DMS53 treated with DMSO at 0.1 percent for 48 hours (cell line): ENCODE data around the gene MTCL1.

Source experiments
- DNase-seq: peaks from one replicate; lab custom pipeline; 2025; ENCODE audit not compliant: unreplicated experiment; lab: John Stamatoyannopoulos, UW

Gene MTCL1

GRCh38 chr18:8705238-8705960, at the start of gene MTCL1:
TSS of gene MTCL1 (plus strand) at chr18:8705556. CDS start at chr18:8705661, 105 bp downstream.
- peak; percentile 71 for DNase-seq

GRCh38 chr18:8656232-8656631, 49.1 kb upstream of the MTCL1 start:
- DNase-seq, result no peak

GRCh38 chr18:8657050-8657820, 48.1 kb upstream of the MTCL1 start:
- no peak for DNase-seq

GRCh38 chr18:8657873-8658470, 47.4 kb upstream of the MTCL1 start:
- no peak for DNase-seq

DNA sequence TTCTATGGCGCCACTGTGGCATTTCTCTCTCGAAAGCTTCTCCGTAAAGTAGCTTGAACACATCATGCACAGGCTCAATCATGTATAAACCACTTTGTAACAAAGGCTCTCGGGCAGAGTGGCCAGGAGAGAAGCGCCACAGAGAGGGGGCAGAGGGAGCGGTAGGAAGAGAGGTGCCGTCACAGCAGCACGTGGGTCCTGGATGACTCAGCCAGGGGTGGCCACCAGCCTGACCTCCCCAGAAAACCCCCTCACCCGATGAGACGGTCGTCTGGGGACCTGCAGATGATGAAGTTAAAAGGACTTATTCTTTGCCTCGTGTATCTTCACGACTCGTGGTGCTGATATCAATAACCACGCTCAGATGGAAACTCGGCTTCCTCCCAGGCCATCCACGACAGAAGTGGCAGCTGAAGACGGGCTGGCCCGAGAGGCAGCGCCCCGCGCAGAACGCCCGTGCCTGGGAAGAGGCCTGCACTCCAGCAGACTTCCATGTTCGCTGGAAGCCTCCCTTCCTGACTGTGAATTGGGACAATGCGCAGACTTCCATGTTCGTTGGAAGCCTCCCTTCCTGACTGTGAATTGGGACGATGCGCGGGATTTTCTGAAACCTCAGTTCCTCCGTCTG, 46.4 kb upstream of the MTCL1 start:
- DNase-seq, result no peak

- DNase-seq, result peak; percentile 48
Observed at GRCh38 chr18:8659609-8660242, 45.6 kb upstream of the MTCL1 start.

GRCh38 chr18:8660316-8660715, 45.0 kb upstream of the MTCL1 start:
- DNase-seq, result no peak

DNA sequence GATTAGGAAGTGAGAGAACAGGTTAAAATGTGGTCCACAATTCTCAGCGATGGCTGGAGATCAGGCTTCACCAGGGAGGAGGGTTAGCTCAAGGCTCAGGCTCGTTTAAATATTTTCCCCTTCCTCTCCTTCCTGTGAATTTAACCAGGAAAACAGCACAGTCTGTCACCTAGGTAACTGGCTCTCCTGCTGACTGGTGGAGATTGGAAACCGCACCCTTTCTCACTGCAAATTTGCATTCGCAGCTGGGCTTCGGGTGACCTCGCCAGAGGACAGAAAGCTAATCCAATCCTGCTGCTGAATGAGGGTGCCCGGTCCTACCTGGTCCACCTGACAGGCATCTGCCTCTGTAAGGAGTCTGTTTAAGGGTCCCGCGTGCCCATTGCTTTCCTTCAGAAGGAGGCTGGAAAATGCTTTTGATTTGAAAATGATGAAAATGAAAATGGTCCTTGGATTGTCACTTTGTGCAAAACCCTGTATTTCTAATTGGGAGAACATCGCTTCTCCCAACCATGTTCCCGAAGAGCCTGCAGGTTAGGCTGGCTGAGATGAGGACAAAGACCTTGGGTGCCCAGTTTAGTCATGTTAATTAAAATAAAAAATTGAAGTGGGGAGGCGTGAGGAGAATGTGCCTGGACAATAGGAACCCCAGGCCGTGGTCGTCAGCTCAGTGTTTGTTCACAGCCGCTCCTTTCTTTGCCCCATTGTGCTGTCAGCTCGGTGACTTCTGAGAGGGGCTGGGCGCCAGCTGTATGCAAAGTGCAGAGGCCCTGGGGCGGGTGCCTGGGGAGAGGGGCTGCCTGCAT, 43.4 kb upstream of the MTCL1 start:
- peak; percentile 99 for DNase-seq

DNA sequence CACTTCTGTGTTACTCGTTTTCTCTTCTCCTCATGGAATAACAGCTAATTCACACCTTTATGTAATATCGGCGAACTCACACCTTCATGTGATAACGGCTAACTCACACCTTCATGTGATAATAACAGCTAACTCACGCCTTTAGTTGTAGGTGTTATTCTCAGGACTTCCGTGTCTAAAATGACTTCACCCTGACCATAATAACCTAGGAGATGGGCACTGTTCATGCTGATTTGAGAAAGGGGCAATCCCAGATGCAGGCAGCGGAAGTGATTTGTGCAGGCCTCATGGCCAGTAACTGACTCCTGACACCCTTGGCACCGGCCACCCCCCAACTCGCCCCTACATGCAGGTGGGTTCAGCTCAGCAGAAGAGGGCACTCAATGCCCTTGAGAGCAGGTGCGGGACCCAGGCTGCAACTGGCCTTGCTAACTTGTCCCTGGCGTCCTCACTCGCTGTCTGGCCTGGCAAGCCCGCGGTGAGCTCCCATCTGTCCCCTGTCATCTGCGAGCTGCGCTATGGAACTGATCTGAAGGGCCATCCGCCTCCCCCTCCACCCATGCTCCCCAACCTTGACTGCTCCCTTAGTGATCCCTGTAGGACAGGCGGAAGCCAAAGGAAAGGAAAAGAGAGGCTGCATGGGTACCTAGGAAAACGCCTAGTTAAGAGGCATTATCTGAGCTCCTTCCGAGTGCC, 42.6 kb upstream of the MTCL1 start:
- DNase-seq, result peak; percentile 98

GRCh38 chr18:8667846-8668245, 37.5 kb upstream of the MTCL1 start:
- DNase-seq, result no peak

DNA sequence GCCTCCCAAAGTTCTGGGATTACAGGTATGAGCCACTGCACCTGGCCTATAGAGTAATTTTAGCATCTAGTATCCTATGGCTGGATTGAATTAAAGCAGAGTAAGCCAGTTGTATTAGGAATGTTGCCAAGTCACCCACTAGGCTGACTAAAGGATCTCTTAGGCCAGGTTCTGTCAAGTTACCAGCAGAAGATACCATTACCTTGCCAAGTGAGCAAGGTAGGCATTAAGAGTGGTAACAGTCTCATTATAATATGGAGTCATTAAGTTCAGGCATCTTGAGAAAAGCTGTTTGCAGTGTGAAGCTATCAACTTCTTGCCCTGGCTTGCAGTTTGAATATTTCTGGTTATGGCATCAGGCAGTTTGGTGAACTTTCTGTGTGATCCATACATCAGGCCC, 37.0 kb upstream of the MTCL1 start:
- DNase-seq, result no peak

DNA sequence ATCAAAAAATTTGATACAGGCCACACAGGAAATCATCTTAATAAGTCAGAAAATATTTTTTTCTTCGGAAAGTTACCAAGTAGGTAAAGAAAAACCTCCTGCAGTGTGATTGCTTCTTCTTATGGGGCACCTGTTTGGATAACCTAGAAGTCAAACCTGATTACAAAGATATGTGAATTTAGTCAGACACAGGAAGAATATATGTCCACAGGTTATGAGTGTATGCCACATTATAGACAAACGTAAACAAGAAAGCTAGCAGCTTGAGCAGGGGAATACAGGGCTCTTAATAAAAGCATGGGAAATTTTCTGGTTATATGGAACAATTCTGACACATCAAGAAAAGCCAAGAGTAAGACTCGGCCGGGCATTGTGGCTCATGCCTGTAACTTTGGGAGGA, 35.8 kb upstream of the MTCL1 start:
- no peak for DNase-seq

DNA sequence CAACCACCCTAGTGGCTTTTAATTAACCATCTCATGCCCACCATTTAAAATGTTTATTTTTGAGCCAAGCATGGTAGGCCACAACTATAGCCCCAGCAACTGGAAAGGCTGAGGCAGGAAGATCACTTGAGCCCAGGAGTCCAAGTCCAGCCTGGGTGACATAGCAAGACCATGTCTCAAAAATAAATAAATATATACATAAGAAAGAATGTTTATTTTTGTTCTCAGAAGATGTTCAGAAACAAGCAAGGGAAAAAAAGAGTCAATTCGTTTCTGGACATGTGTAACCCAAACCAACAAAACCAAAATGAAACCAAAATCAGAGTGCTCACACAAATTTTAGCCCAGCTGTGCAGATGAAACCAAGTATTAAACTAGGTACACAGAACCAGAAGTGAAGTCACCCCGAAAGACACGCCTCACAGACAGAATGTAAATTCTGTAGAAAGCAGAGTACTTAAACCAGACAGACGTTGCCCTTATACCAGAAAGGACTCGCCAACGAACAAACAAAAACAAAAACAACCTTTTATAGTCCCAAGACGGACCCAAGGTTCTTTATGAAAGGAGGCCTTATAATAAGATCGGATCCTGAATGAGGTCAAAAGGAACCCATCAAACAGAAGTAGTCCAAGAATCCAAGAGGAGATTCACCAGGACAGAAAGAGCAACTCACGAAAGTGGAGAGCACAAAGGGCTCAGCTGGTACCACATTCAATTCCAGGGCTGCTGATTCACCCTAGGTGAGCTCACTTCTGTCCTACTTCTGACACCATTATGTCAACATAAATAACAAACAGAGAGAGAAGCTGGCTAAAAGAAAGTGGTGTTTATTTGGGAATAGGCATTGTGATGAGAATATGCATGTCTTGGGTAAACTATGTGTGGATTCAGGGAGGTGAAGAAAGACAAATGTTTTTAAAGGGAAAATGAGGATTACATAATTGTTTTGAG, 31.8 kb upstream of the MTCL1 start:
- peak; percentile 95 for DNase-seq

DNA sequence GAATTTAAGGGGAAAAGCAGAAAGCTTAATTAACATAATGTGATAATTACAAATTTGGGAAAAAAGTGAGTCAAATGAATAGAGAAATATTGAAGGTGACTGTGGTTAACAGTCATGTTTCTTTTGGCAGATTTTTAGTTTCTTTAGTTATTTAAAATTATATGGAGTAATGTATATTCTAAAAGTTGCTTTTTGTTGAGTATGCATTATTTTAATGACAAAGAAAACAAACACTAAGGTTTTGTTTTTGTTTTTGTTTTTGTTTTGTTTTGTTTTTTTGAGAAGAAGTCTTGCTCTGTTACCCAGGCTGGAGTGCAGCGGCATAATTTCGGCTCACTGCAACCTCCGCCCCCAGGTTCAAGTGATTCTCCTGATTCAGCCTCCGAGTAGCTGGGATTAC, 30.3 kb upstream of the MTCL1 start:
- no peak for DNase-seq

GRCh38 chr18:8681196-8681595, 24.2 kb upstream of the MTCL1 start:
- no peak for DNase-seq

- no peak for DNase-seq
Observed at GRCh38 chr18:8684577-8684976, 20.8 kb upstream of the MTCL1 start.

- no peak for DNase-seq
Observed at GRCh38 chr18:8685141-8685913, 20.0 kb upstream of the MTCL1 start.

- no peak for DNase-seq
Observed at GRCh38 chr18:8685914-8686216, 19.5 kb upstream of the MTCL1 start.
